HG03432 (cell line): Measurements from ENCODE around the gene PDE8B.

Source experiments
- ATAC-seq: cut with Tn5 transposase; IDR thresholded peaks from one replicate; pipeline ENCODE4 v1.9.1; 2021; ENCODE audit warnings: mild to moderate bottlenecking, moderate library complexity; ENCODE audit not compliant: unreplicated experiment

PDE8B gene

GRCh38 chr5:77394064-77394715 is 183.7 kb downstream of the PDE8B start:
- no peak for ATAC-seq

- ATAC-seq: peak; percentile 66
Measured at GRCh38 chr5:77396017-77396416, 185.5 kb downstream of the PDE8B start.

- ATAC-seq: no peak
Measured at GRCh38 chr5:77397686-77398292, 187.3 kb downstream of the PDE8B start.

- ATAC-seq: no peak
Measured at GRCh38 chr5:77398458-77398857, 188.0 kb downstream of the PDE8B start.

GRCh38 chr5:77398896-77399295 is 188.4 kb downstream of the PDE8B start:
- no peak for ATAC-seq

GRCh38 chr5:77400645-77401044 is 190.2 kb downstream of the PDE8B start:
- ATAC-seq: no peak

- no peak for ATAC-seq
Measured at GRCh38 chr5:77402796-77403195, 192.3 kb downstream of the PDE8B start.

GRCh38 chr5:77407152-77407551 is 196.7 kb downstream of the PDE8B start:
- no peak for ATAC-seq

- no peak for ATAC-seq
Measured at GRCh38 chr5:77409870-77410621, 199.6 kb downstream of the PDE8B start.

GRCh38 chr5:77413049-77413448 is 202.6 kb downstream of the PDE8B start:
- ATAC-seq: no peak

- no peak for ATAC-seq
Measured at GRCh38 chr5:77418162-77418561, 207.7 kb downstream of the PDE8B start.

- no peak for ATAC-seq
Measured at GRCh38 chr5:77418601-77419581, 208.4 kb downstream of the PDE8B start.

GRCh38 chr5:77419644-77420582 is 209.4 kb downstream of the PDE8B start:
- no peak for ATAC-seq

- ATAC-seq: no peak
Measured at GRCh38 chr5:77420940-77421339, 210.5 kb downstream of the PDE8B start.

- ATAC-seq: no peak
Measured at GRCh38 chr5:77423022-77423750, 212.7 kb downstream of the PDE8B start.

- no peak for ATAC-seq
Measured at GRCh38 chr5:77424921-77425320, 214.4 kb downstream of the PDE8B start.

- ATAC-seq: no peak
Measured at GRCh38 chr5:77425420-77425819, 214.9 kb downstream of the PDE8B start.

GRCh38 chr5:77425998-77426659 is 215.6 kb downstream of the PDE8B start:
- no peak for ATAC-seq

- ATAC-seq: no peak
Measured at GRCh38 chr5:77426670-77427069, 216.2 kb downstream of the PDE8B start.
